Measurements from ENCODE around the gene MYZAP.

MYZAP gene

GRCh38 chr15:57619746-57620145, 28.0 kb downstream of the MYZAP start:
- Mint-ChIP-seq H3K9me3 (no peaks in the 10 kb centered on the region), H3K36me3 (ENCODE audit: insufficient read depth) (no peaks in the 10 kb centered on the region), H3K4me1 (no peaks in the 10 kb centered on the region), H3K27me3 (peaks cover 29% of the 10 kb centered on the region), H3K4me3 (no peak overlapping the region), H3K27ac (ENCODE audit: low read depth) (no peak overlapping the region)
- ATAC-seq (replicated peaks; ENCODE audit: extremely low read depth, poor library complexity, severe bottlenecking) (no peak), DNase-seq (ENCODE audit: low spot score in 2 of 2) (no peak)

DNA sequence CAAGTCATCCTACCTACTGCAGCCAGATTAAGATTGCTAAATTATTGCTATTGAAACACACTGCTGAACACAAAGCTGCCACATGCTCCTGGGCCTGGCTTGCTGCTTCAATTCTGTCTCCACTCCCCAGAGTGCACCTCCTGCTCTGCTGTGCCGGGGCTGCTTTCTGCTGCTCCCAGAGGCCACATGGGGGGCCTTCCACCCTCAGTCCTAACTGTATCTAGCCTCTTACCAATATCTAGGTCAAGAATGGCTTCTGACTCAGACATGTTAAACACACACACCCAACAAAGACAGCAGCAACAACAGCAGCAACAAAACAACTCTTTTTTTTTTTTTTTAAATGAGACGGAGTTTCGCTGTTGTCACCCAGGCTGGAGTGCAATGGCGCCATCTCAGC, 33.0 kb downstream of the MYZAP start:
- ATAC-seq (replicated peaks; ENCODE audit: extremely low read depth, poor library complexity, severe bottlenecking) (no peak), DNase-seq (ENCODE audit: low spot score in 2 of 2) (no peak)
- Mint-ChIP-seq H3K4me3 (no peak overlapping the region), H3K9me3 (no peaks in the 10 kb centered on the region), H3K36me3 (ENCODE audit: insufficient read depth) (peaks cover 2% of the 10 kb centered on the region), H3K4me1 (no peaks in the 10 kb centered on the region), H3K27me3 (peaks cover 34% of the 10 kb centered on the region), H3K27ac (ENCODE audit: low read depth) (no peak overlapping the region)

DNA sequence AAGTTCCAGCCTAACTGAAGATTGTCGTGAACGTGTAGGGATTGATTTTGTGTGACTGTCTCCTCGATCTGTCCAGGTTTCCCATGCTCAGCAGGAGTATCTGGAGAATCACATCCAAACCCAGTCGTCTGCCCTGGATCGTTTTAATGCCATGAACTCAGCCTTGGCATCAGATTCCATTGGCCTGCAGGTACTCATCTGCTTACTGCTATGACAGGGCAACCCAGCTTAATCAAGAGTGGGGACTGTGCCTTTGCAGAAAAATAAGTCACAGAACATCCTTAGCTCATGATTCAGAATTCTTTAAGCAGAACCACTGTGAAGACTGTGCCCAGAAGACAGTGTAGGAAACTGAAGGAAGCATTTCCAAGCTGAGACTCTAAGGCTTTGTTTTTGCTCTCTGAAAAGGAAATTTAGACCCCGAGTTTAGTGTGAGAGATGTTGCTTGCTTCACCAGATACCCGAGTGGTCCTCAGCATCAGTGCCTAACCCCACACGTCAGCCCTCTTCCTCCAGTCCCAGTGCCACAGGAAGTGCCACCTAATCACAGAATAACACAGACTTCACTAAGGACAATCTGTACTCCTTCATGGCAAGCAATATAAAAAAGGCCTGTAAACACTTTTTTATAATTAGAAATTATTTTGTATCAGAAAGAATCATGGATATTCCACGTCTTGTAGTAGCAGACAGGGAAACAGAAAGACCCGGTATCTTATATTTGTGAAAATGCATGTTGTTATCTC, 34.2 kb downstream of the MYZAP start:
- Mint-ChIP-seq H3K4me3 (no peak overlapping the region), H3K27me3 (peaks cover 24% of the 10 kb centered on the region), H3K27ac (ENCODE audit: low read depth) (no peak overlapping the region), H3K9me3 (no peaks in the 10 kb centered on the region), H3K4me1 (no peaks in the 10 kb centered on the region), H3K36me3 (ENCODE audit: insufficient read depth) (peaks cover 2% of the 10 kb centered on the region)
- DNase-seq (ENCODE audit: low spot score in 2 of 2) (no peak), ATAC-seq (replicated peaks; ENCODE audit: extremely low read depth, poor library complexity, severe bottlenecking) (no peak)

GRCh38 chr15:57626713-57627440, 35.2 kb downstream of the MYZAP start:
- Mint-ChIP-seq H3K4me3 (no peak overlapping the region), H3K27me3 (peaks cover 24% of the 10 kb centered on the region), H3K27ac (ENCODE audit: low read depth) (no peak overlapping the region), H3K9me3 (no peaks in the 10 kb centered on the region), H3K36me3 (ENCODE audit: insufficient read depth) (peaks cover 2% of the 10 kb centered on the region), H3K4me1 (no peaks in the 10 kb centered on the region)
- DNase-seq (ENCODE audit: low spot score in 2 of 2) (no peak), ATAC-seq (replicated peaks; ENCODE audit: extremely low read depth, poor library complexity, severe bottlenecking) (no peak)

DNA sequence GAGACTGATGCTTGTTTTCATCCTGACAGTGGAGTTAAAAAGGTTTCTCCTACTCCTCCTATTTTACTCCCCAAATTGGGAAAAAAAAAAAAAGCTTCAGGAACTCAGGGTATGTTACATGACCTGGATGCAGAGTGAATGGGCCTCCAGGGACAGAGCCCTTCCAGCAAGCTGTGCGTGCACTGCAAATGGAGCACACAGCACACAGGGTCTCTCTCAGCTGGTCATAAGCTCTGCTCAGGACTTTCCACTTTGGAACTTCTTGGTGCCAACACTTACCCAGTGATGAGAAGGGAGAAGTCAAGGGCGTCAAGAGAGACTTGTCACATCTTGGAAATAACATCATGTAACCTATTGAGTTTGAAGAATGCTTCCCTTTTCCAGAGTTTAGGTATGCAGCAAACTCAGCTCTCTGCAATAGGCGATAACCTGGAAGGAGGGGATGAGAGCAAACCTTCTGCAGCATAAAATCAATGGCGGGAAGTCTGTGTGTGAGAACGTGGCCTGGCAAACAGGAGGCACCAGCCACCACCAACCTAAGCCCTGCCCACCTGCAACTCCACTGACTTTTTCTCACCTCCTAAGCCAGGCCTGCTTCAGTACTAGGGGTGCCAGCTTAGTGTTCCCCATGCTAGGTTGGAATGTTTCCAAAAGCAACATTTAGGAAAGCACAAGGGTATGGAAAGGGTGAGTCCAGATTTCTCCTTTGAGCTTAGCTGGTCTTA, 39.8 kb downstream of the MYZAP start:
- H3K27me3 Mint-ChIP-seq, result peaks cover 16% of the 10 kb centered on the region
- H3K36me3 Mint-ChIP-seq (ENCODE audit: insufficient read depth), result peaks cover 2% of the 10 kb centered on the region
- H3K4me3 Mint-ChIP-seq, result no peak overlapping the region
- no peaks in the 10 kb centered on the region for H3K4me1 Mint-ChIP-seq
- DNase-seq (ENCODE audit: low spot score in 2 of 2) (no peak), ATAC-seq (replicated peaks; ENCODE audit: extremely low read depth, poor library complexity, severe bottlenecking) (no peak)
- no peaks in the 10 kb centered on the region for H3K9me3 Mint-ChIP-seq
- no peak overlapping the region for H3K27ac Mint-ChIP-seq (ENCODE audit: low read depth)

DNA sequence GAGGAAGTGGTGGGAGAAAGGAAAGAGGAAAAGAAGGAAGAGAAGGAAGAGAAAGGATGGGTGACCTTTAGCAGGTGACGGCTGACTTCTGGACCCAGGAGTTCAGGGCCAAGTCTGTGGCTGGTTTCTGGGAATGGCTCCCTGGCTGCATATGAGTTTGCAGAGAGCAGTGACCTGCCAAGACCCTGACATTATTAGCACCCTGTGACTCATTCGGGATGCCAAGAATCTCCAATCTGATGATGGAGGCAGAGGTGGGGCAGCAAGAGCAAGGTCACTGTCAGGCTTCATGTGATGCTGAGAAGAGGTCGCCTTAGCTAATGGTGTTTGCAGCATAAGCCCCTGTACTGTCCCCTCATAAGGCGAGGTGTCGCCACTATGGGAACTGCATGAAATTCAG, 42.6 kb downstream of the MYZAP start:
- ATAC-seq (replicated peaks; ENCODE audit: extremely low read depth, poor library complexity, severe bottlenecking) (no peak), DNase-seq (ENCODE audit: low spot score in 2 of 2) (no peak)
- Mint-ChIP-seq H3K4me1 (no peaks in the 10 kb centered on the region), H3K9me3 (no peaks in the 10 kb centered on the region), H3K27ac (ENCODE audit: low read depth) (no peak overlapping the region), H3K27me3 (peaks cover 16% of the 10 kb centered on the region), H3K36me3 (ENCODE audit: insufficient read depth) (no peaks in the 10 kb centered on the region), H3K4me3 (no peak overlapping the region)

DNA sequence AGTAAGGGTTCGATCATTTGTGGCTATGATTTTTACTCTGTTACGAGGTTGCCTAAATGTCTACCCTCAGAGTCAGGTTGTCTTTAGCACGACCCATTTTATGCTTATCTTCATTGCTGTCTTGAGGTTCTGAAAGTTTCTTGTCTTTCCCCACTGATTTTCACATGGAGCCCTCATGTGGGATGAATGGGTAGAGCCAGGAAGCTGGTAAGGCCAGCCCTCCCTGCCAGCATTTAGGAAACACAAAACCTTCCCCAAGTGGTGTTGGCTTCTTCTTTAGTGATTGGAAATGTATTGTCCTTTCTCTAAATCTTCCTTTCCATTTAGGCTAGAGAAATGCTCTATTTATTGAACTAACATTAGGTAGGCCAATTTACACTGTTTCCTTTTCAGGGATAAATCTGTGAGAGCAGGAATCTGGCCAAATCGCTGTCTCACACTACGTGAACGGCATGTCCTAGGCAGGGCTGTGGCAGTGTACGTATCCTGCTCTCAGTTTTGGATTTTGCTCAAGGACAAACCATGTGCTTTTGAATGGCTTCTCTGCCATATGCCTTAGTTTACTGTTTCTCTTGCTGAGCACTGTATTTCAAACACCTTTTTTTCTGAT, 43.7 kb downstream of the MYZAP start:
- Mint-ChIP-seq H3K27me3 (peaks cover 28% of the 10 kb centered on the region), H3K36me3 (ENCODE audit: insufficient read depth) (no peaks in the 10 kb centered on the region), H3K4me1 (no peaks in the 10 kb centered on the region), H3K4me3 (no peak overlapping the region), H3K27ac (ENCODE audit: low read depth) (no peak overlapping the region), H3K9me3 (no peaks in the 10 kb centered on the region)
- ATAC-seq (replicated peaks; ENCODE audit: extremely low read depth, poor library complexity, severe bottlenecking), result no peak
- no peak for DNase-seq (ENCODE audit: low spot score in 2 of 2)

DNA sequence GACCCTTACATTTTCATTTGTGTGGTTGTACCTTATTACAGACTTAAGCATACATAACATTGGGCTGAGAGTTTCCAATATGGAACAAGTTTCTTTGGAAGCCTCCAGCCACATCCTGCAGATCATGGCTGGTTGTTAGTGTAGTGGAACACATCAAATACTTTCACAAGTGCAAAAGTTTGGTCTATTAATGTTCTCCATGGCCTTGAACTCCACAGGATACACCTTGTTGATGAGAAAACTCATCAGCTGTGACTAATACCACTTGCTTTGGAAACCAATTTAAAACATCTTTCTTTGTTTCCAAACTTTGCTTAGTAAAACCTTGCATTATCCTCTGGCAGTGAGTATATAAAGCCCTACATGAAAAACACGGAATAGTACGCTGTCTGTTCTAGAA, 46.1 kb downstream of the MYZAP start:
- peaks cover 42% of the 10 kb centered on the region for H3K27me3 Mint-ChIP-seq
- no peaks in the 10 kb centered on the region for H3K9me3 Mint-ChIP-seq
- no peaks in the 10 kb centered on the region for H3K4me1 Mint-ChIP-seq
- H3K4me3 Mint-ChIP-seq, result no peak overlapping the region
- H3K27ac Mint-ChIP-seq (ENCODE audit: low read depth), result no peak overlapping the region
- no peaks in the 10 kb centered on the region for H3K36me3 Mint-ChIP-seq (ENCODE audit: insufficient read depth)
- no peak for ATAC-seq (replicated peaks; ENCODE audit: extremely low read depth, poor library complexity, severe bottlenecking)
- no peak for DNase-seq (ENCODE audit: low spot score in 2 of 2)

DNA sequence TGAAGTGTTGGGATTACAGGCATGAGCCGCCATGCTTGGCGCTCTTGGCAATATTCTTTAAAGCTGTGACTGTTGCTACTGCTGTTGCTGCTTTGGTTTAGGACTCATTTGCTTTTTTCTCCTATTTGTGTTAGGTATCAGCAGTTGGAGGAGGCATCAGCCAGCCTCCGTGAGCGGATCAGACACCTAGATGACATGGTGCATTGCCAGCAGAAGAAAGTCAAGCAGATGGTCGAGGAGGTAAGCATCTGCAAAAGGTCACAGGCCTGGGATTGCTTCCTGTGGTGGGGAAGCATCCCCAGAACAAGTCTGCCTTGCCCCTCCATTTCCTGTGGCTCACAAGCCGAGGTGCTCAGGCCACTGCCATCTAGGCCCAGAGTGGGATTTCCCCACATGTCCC, 47.6 kb downstream of the MYZAP start:
- Mint-ChIP-seq H3K27ac (ENCODE audit: low read depth) (no peak overlapping the region), H3K4me1 (no peaks in the 10 kb centered on the region), H3K27me3 (peaks cover 43% of the 10 kb centered on the region), H3K36me3 (ENCODE audit: insufficient read depth) (no peaks in the 10 kb centered on the region), H3K9me3 (no peaks in the 10 kb centered on the region), H3K4me3 (no peak overlapping the region)
- ATAC-seq (replicated peaks; ENCODE audit: extremely low read depth, poor library complexity, severe bottlenecking), result no peak
- no peak for DNase-seq (ENCODE audit: low spot score in 2 of 2)

- Mint-ChIP-seq H3K4me3 (no peak overlapping the region), H3K4me1 (no peaks in the 10 kb centered on the region), H3K27ac (ENCODE audit: low read depth) (no peak overlapping the region), H3K27me3 (peaks cover 51% of the 10 kb centered on the region), H3K9me3 (no peaks in the 10 kb centered on the region), H3K36me3 (ENCODE audit: insufficient read depth) (no peaks in the 10 kb centered on the region)
- DNase-seq (ENCODE audit: low spot score in 2 of 2), result no peak
- no peak for ATAC-seq (replicated peaks; ENCODE audit: extremely low read depth, poor library complexity, severe bottlenecking)
Observed at GRCh38 chr15:57640930-57641682, 49.4 kb downstream of the MYZAP start.

DNA sequence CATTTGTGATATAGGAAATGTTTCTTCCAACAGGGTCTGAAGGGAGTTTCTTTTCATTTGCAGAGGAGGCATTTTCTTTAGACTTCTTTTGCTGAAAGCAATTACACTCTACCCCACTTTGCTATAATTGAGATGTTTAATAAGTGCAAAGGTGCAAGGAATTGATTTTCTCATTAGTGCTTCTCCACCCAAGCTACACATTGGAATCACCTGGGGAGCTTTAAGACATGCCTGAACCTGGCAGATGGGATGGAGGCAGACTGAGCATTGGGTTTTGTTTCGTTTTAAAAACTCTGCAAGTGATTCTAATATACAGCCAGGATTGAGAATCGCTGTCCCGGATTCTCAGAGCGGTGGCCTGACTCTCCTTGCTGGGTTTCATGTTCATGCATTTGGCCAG, 52.1 kb downstream of the MYZAP start:
- no peaks in the 10 kb centered on the region for H3K4me1 Mint-ChIP-seq
- no peaks in the 10 kb centered on the region for H3K9me3 Mint-ChIP-seq
- H3K36me3 Mint-ChIP-seq (ENCODE audit: insufficient read depth), result no peaks in the 10 kb centered on the region
- ATAC-seq (replicated peaks; ENCODE audit: extremely low read depth, poor library complexity, severe bottlenecking), result no peak
- H3K4me3 Mint-ChIP-seq, result no peak overlapping the region
- DNase-seq (ENCODE audit: low spot score in 2 of 2), result no peak
- H3K27ac Mint-ChIP-seq (ENCODE audit: low read depth), result no peak overlapping the region
- peaks cover 65% of the 10 kb centered on the region for H3K27me3 Mint-ChIP-seq

DNA sequence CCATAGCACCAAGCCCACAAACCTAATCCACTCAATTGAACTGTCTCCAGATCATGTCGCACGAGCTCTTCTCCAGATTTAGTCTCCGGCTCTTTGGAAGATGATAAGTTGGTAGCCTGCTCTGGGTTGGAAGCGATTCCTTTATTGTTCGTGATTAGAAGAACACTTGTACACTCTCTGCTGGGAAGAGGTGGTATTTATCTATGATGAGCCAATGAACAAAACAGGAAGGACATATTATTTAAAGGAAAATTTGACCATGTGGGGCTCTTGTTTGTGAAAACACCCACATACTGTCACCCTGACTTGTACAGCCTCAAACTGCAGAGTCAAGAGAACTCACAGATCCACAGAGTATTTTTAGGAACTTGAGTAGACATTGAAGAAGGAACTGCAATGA, 54.4 kb downstream of the MYZAP start:
- no peaks in the 10 kb centered on the region for H3K4me1 Mint-ChIP-seq
- peaks cover 68% of the 10 kb centered on the region for H3K27me3 Mint-ChIP-seq
- no peaks in the 10 kb centered on the region for H3K9me3 Mint-ChIP-seq
- DNase-seq (ENCODE audit: low spot score in 2 of 2) (no peak), ATAC-seq (replicated peaks; ENCODE audit: extremely low read depth, poor library complexity, severe bottlenecking) (no peak)
- H3K27ac Mint-ChIP-seq (ENCODE audit: low read depth), result no peak overlapping the region
- H3K4me3 Mint-ChIP-seq, result no peak overlapping the region
- H3K36me3 Mint-ChIP-seq (ENCODE audit: insufficient read depth), result no peaks in the 10 kb centered on the region
